HG03095 (cell line): ENCODE results near the gene UXS1.
"Not testable (repeated sequence)": the region's sequence is repeated elsewhere in the genome, so short reads cannot be mapped to it uniquely, and the experiment has no call there.

Experiments used
- ATAC-seq: cut with Tn5 transposase; IDR thresholded peaks from one replicate; pipeline ENCODE4 v1.9.1; 2021; ENCODE audit warnings: moderate library complexity; ENCODE audit not compliant: unreplicated experiment

Gene UXS1

DNA sequence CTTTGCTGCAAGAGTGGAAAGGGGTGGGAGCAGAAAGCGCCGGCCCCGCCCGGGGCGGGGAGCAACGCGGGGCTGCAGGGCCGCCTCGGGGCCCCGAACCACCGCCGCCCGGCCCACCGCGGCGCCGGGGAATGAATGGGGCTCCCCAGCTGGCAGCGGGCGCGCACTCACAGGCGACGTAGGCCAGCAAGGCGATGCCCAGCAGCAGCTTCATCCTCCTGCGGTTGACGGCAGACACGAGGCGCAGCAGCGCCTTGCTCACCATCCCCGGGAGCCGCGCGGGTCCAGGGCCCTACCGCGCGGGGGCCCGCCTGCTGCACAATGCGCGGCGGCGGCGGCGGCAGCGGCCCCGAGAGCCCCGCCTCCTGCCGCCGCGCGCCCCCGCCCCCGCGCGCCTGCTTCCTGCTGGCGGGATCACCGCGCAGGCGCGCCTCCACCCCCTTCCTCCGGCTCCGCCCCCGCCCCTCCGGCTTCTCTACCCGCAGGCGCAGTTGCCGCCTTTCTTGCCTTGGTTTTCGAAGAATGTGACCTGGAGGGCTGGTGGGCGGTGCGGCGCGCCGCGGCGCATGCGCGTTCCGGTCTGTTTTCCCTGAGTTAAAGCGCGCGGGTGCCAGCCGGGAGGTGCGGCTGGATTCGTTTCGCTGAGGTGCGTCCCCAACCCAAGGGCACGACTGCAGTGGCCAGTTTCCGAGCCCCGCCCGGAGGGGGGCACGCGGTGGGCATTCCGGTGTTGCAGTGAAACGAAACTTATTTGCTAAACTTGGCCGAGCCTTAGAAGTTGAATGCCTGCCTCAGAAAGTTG is at the start of gene UXS1:
UXS1 (minus strand) TSS at position 325 of the 802 bp plus-strand sequence; CDS start at position 265, 60 bp downstream.
- peak; percentile 60 for ATAC-seq

GRCh38 chr2:106239491-106239890 is 45.4 kb upstream of the UXS1 start:
- not testable (repeated sequence) for ATAC-seq

GRCh38 chr2:106235392-106235791 is 41.3 kb upstream of the UXS1 start:
- ATAC-seq, result not testable (repeated sequence)

DNA sequence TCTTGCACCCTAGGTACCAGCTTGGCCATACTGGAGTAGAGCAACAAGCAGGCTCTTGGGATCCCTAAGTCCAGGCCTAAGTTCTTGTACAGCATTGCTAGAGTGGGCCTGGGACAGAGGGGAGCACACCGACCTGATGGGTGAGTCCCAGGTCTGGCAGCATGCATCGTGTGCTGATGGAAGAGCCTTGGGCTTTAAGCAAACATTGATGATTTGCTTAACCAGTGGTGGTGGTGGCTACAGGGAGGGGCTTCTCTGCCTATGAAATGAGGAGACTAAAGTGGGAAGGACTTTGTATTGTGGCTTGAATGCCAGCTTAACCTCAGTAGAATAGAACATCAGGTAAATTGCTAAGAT is 39.2 kb upstream of the UXS1 start:
- no peak for ATAC-seq

GRCh38 chr2:106232638-106233349 is 38.7 kb upstream of the UXS1 start:
- no peak for ATAC-seq

DNA sequence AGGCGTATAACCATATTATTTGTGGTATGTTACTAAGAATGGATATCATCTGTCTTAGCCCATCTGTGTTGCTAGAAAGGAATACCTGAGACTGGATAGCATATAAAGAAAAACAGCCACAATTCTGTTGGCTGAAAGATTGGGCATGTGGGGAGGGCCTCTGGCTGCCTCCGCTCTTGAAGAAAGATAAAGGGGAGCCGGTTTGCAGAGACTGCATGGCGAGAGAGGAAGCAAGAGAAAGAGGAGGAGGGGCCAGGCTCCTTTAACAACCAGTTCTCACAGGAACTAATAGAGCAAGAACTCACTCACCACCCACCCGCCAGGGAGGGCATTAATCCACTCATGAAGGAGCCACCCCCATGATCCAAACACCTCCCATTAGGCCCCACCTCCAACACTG is 29.2 kb upstream of the UXS1 start:
- no peak for ATAC-seq

DNA sequence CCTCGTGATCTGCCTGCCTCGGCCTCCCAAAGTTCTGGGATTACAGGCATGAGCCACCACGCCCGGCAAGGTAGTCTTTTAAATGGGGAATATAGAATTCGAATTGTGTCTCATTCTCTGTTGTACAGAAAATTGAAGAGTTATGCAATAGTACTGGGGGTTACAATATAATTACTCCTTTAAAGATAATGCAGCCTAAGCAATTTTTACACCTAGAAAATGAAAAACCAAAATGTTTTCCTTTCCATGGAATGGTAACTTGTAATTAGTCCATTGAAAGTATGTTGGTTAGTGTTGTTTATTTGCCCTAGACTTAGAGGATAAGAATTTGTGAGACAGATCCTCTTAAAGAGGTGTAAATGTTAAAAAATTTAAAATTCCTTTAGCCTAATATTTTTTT is 28.0 kb upstream of the UXS1 start:
- ATAC-seq, result not testable (repeated sequence)

GRCh38 chr2:106219813-106220212 is 25.7 kb upstream of the UXS1 start:
- ATAC-seq, result no peak

DNA sequence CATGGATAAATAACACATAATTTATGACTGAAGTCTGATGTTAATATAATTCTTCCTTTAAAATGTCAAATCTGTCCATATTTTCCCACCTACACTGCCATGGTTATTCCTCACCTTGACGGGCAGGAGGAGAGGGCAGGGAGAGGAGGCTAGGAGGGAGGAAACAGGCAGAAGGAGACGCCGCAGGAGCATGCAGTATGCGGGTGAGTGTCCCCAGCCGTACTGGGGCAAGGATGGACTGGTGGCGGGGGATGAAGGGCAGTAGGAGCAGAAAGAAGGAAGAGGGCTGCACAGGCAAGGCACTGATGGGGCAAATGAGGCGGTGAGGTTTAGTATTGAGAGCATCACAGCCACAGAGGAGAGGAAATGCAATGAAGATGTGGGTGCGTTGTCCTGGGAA is 25.1 kb upstream of the UXS1 start:
- not testable (repeated sequence) for ATAC-seq

GRCh38 chr2:106208874-106209273 is 14.8 kb upstream of the UXS1 start:
- no peak for ATAC-seq

DNA sequence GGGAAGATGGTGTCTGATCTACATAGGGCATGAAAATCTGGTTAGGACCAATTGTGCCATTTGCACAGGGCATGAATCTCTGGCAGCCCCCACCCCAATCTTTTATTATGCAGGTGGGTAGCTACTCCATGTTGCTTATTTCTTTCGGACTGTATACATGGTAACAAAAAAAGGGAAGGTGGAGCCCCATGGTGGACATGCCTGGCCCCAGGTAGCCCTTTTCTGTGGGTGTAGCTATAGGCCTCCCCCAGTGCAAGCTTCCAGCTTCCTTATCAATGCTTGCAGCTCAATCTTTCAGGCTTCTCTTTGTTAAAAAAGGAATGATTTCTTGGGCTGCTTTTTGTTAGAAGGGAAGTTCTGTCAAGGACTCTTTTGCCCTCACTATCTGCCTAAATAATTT is 14.3 kb upstream of the UXS1 start:
- no peak for ATAC-seq

GRCh38 chr2:106207246-106207645 is 13.1 kb upstream of the UXS1 start:
- ATAC-seq, result no peak

- ATAC-seq, result no peak
These were observed 11.4 kb upstream of the UXS1 start for GRCh38 chr2:106205488-106205887.

DNA sequence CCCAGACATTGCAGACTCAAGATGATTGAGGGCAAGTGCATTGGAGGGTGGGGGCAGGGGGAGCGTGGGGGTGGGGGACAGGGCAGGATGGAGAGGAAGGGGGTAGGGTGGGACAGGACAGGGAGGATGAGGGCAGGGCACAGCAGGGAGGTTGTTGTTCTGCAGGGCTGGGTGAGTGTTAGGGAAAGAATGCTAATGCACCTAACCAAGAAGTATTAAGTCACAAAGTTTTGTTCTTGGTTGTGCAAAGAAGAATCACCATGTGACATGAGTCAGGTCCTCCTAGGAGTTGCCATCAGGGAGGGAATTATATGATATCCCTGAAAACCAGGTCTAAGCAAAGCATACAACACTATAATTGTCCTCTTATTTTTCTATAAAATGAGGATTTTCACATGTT is 10.4 kb upstream of the UXS1 start:
- not testable (repeated sequence) for ATAC-seq

- no peak for ATAC-seq
These were observed 7.6 kb upstream of the UXS1 start for GRCh38 chr2:106201661-106202060.

- ATAC-seq, result no peak
These were observed 3.8 kb upstream of the UXS1 start for GRCh38 chr2:106197878-106198277.

GRCh38 chr2:106195981-106196380 is 1.9 kb upstream of the UXS1 start:
- no peak for ATAC-seq

- no peak for ATAC-seq
These were observed 1.4 kb upstream of the UXS1 start for GRCh38 chr2:106195456-106195855.

DNA sequence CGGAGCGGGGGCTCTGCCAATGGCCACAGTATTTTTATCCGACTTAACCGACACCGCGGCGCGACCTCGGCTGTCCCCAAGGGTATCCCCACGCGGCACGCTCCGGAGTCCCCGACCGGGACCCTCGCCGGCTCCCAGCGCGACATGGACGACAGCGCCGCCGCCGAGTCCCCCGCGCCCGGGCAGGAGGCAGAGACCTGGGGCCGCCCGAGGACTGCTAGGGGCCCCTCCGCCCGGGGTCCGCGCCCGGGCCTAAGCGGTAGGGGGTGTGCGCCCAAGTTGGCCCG is 468 bp downstream of the UXS1 start:
- no peak for ATAC-seq

GRCh38 chr2:106192752-106193689 is 1.1 kb downstream of the UXS1 start:
- peak; percentile 54 for ATAC-seq

- ATAC-seq, result no peak
These were observed 2.5 kb downstream of the UXS1 start for GRCh38 chr2:106191511-106192016.
